ENCODE measurements around the gene TPRKB.
A peak's percentile ranks its signal among the peaks of the same experiment; 100 is the strongest.
"Not testable (repeated sequence)": the region's sequence is repeated elsewhere in the genome, so short reads cannot be mapped to it uniquely, and the experiment has no call there.

The TPRKB gene

GRCh38 chr2:73762571-73762970 is 25.4 kb upstream of the TPRKB start:
- H3K27me3 Mint-ChIP-seq: no peaks in the 10 kb centered on the region
- H3K9me3 Mint-ChIP-seq: no peaks in the 10 kb centered on the region
- no peak for ATAC-seq (replicated peaks)
- H3K4me3 Mint-ChIP-seq: no peak overlapping the region
- peaks cover 0 to 2% of the 10 kb centered on the region in 2 donors for H3K4me1 Mint-ChIP-seq
- DNase-seq: no peak
- H3K27ac Mint-ChIP-seq: no peak overlapping the region
- peaks cover 30 to 39% of the 10 kb centered on the region in 2 donors for H3K36me3 Mint-ChIP-seq

- ATAC-seq (replicated peaks) (no peak), DNase-seq (no peak)
- no peak overlapping the region for H3K27ac Mint-ChIP-seq
- peaks cover 15 to 29% of the 10 kb centered on the region in 2 donors for H3K36me3 Mint-ChIP-seq
- H3K4me3 Mint-ChIP-seq: no peak overlapping the region
- H3K9me3 Mint-ChIP-seq: no peaks in the 10 kb centered on the region
- no peaks in the 10 kb centered on the region for H3K4me1 Mint-ChIP-seq
- no peaks in the 10 kb centered on the region for H3K27me3 Mint-ChIP-seq
These were observed 22.8 kb upstream of the TPRKB start for GRCh38 chr2:73759904-73760303.

- Mint-ChIP-seq H3K36me3 (peaks cover 20 to 33% of the 10 kb centered on the region in 2 donors), H3K9me3 (peaks cover 3 to 4% of the 10 kb centered on the region in 2 donors), H3K27ac (no peak overlapping the region), H3K4me1 (no peaks in the 10 kb centered on the region), H3K4me3 (no peak overlapping the region), H3K27me3 (no peaks in the 10 kb centered on the region)
- no peak for DNase-seq
- no peak for ATAC-seq (replicated peaks)
These were observed 22.2 kb upstream of the TPRKB start for GRCh38 chr2:73759285-73759764.

GRCh38 chr2:73754332-73754731 is 17.2 kb upstream of the TPRKB start:
- not testable (repeated sequence) for H3K4me1 Mint-ChIP-seq; H3K9me3 Mint-ChIP-seq; H3K4me3 Mint-ChIP-seq; ATAC-seq (replicated peaks); H3K27me3 Mint-ChIP-seq; H3K27ac Mint-ChIP-seq; DNase-seq
- peaks cover 20 to 49% of the 10 kb centered on the region in 2 donors for H3K36me3 Mint-ChIP-seq

GRCh38 chr2:73749314-73749713 is 12.2 kb upstream of the TPRKB start:
- peaks cover 2 to 5% of the 10 kb centered on the region in 2 donors for H3K9me3 Mint-ChIP-seq
- no peak overlapping the region for H3K27ac Mint-ChIP-seq
- no peak for DNase-seq
- no peak overlapping the region for H3K4me3 Mint-ChIP-seq
- H3K27me3 Mint-ChIP-seq: no peaks in the 10 kb centered on the region
- H3K4me1 Mint-ChIP-seq: no peaks in the 10 kb centered on the region
- no peak for ATAC-seq (replicated peaks)
- peaks cover 44 to 73% of the 10 kb centered on the region in 2 donors for H3K36me3 Mint-ChIP-seq

- no peaks in the 10 kb centered on the region for H3K27me3 Mint-ChIP-seq
- peaks cover 45 to 68% of the 10 kb centered on the region in 2 donors for H3K36me3 Mint-ChIP-seq
- H3K4me1 Mint-ChIP-seq: no peaks in the 10 kb centered on the region
- H3K4me3 Mint-ChIP-seq: no peak overlapping the region
- peaks cover 0 to 3% of the 10 kb centered on the region in 2 donors for H3K9me3 Mint-ChIP-seq
- H3K27ac Mint-ChIP-seq: no peak overlapping the region
- ATAC-seq (replicated peaks) (no peak), DNase-seq (no peak)
These were observed 9.7 kb upstream of the TPRKB start for GRCh38 chr2:73746877-73747208.

- Mint-ChIP-seq H3K27me3 (no peaks in the 10 kb centered on the region), H3K27ac (no peak overlapping the region), H3K4me3 (no peak overlapping the region)
These were observed 9.1 kb upstream of the TPRKB start for GRCh38 chr2:73746015-73746876.

GRCh38 chr2:73740767-73741166 is 3.6 kb upstream of the TPRKB start:
- Mint-ChIP-seq H3K27me3 (no peaks in the 10 kb centered on the region), H3K27ac (no peak overlapping the region), H3K4me3 (no peak overlapping the region), H3K36me3 (peaks cover 46 to 54% of the 10 kb centered on the region in 2 donors), H3K4me1 (peaks cover 10 to 15% of the 10 kb centered on the region in 2 donors), H3K9me3 (peaks cover 5 to 6% of the 10 kb centered on the region in 2 donors)
- DNase-seq: no peak
- ATAC-seq (replicated peaks): no peak

More at GRCh38 chr2:73746015-73746876, 9.1 kb upstream of the TPRKB start:
- peaks cover 0 to 4% of the 10 kb centered on the region in 2 donors for H3K9me3 Mint-ChIP-seq
- ATAC-seq (replicated peaks) (no peak), DNase-seq (no peak)
- peaks cover 50 to 72% of the 10 kb centered on the region in 2 donors for H3K36me3 Mint-ChIP-seq
- H3K4me1 Mint-ChIP-seq: no peaks in the 10 kb centered on the region

- Mint-ChIP-seq H3K9me3 (peaks cover 5 to 6% of the 10 kb centered on the region in 2 donors), H3K27ac (no peak overlapping the region), H3K36me3 (peaks cover 40 to 44% of the 10 kb centered on the region in 2 donors), H3K27me3 (no peaks in the 10 kb centered on the region), H3K4me1 (peaks cover 10 to 15% of the 10 kb centered on the region in 2 donors), H3K4me3 (no peak overlapping the region)
- ATAC-seq (replicated peaks) (no peak), DNase-seq (no peak)
These were observed 2.0 kb upstream of the TPRKB start for GRCh38 chr2:73739101-73739500.

GRCh38 chr2:73736378-73736777 is 767 bp downstream of the TPRKB start:
- peak overlapping the region; percentile 87 to 89 for H3K4me3 Mint-ChIP-seq
- peak overlapping the region; percentile 78 for H3K27ac Mint-ChIP-seq
- H3K4me1 Mint-ChIP-seq: peaks cover 10 to 15% of the 10 kb centered on the region in 2 donors
- no peaks in the 10 kb centered on the region for H3K27me3 Mint-ChIP-seq
- ATAC-seq (replicated peaks) (no peak), DNase-seq (no peak)
- peaks cover 37 to 38% of the 10 kb centered on the region in 2 donors for H3K36me3 Mint-ChIP-seq
- peaks cover 5% of the 10 kb centered on the region in 2 donors for H3K9me3 Mint-ChIP-seq

GRCh38 chr2:73730810-73731209 is 6.3 kb downstream of the TPRKB start:
- Mint-ChIP-seq H3K27ac (peak overlapping the region; percentile 38), H3K27me3 (no peaks in the 10 kb centered on the region), H3K9me3 (no peaks in the 10 kb centered on the region), H3K4me1 (no peaks in the 10 kb centered on the region), H3K4me3 (no peak overlapping the region), H3K36me3 (peaks cover 30 to 36% of the 10 kb centered on the region in 2 donors)
- ATAC-seq (replicated peaks) (no peak), DNase-seq (no peak)

GRCh38 chr2:73728711-73729110 is 8.4 kb downstream of the TPRKB start:
- ATAC-seq (replicated peaks): no peak
- no peaks in the 10 kb centered on the region for H3K9me3 Mint-ChIP-seq
- peaks cover 24 to 40% of the 10 kb centered on the region in 2 donors for H3K36me3 Mint-ChIP-seq
- no peaks in the 10 kb centered on the region for H3K4me1 Mint-ChIP-seq
- DNase-seq: no peak
- no peaks in the 10 kb centered on the region for H3K27me3 Mint-ChIP-seq
- no peak overlapping the region for H3K27ac Mint-ChIP-seq
- H3K4me3 Mint-ChIP-seq: no peak overlapping the region

- Mint-ChIP-seq H3K36me3 (peaks cover 26 to 38% of the 10 kb centered on the region in 2 donors), H3K9me3 (no peaks in the 10 kb centered on the region)
- no peak for ATAC-seq (replicated peaks)
These were observed 9.1 kb downstream of the TPRKB start for GRCh38 chr2:73728043-73728442.

GRCh38 chr2:73726657-73727056 is 10.5 kb downstream of the TPRKB start:
- not testable (repeated sequence) for H3K27ac Mint-ChIP-seq; H3K4me1 Mint-ChIP-seq; H3K27me3 Mint-ChIP-seq; H3K9me3 Mint-ChIP-seq; ATAC-seq (replicated peaks); DNase-seq; H3K4me3 Mint-ChIP-seq
- H3K36me3 Mint-ChIP-seq: peaks cover 22 to 38% of the 10 kb centered on the region in 2 donors

More at GRCh38 chr2:73728043-73728442, 9.1 kb downstream of the TPRKB start:
- Mint-ChIP-seq H3K27me3 (no peaks in the 10 kb centered on the region), H3K27ac (no peak overlapping the region), H3K4me1 (no peaks in the 10 kb centered on the region), H3K4me3 (no peak overlapping the region)
- no peak for DNase-seq

Measured in stimulated activated naive B cell treated with anti-CD40 and anti-IgM and Interleukin-4, amounts not matched to agents 10 μg/mL and 1 μg/mL and 100 μg/mL, for 72 hours (primary cell).